Measurements from ENCODE around the gene CTCF. TPM values are rescaled to one million over a fixed set of nuclear protein-coding genes. Genes with fewer than 3 reads are reported as not detected.

Gene CTCF
- total RNA-seq, 1 donor from 2014 or later, result 31.3 TPM

DNA sequence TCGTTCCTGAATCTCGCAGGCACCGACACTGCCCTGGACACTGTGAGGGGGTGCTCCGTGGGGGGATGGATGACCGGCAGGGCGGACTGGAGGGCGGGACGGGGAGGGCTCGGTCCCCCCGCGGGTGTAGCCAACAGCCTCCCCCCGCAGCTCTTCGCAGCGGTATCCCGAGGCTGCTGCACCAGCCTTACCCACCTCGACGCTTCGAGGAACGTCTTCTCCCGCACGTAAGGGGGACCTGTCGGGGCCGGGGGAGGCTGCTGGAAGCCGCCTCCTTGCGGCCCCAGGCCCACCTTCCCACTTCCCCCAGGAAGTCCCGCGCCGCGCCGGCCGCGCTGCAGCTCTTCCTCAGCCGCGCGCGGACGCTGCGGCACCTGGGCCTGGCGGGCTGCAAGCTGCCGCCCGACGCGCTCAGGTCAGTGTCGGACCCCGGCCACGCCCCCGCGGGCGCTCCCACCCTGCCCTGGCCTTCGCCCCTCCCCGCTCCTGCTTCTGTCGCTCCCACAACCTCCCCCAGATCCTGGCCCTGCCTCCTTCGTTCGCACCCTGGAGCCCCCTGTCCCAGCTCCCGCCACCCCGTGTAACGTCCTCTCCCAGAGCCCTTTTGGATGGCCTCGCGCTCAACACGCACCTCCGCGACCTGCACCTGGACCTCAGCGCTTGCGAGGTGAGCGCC is 85.9 kb downstream of the CTCF start:
- no peaks in the 10 kb centered on the region for H3K9me3 ChIP-seq (ENCODE audit: control insufficient read depth in 3 of 3, low read length in 3 of 3)
- H3K4me1 ChIP-seq (ENCODE audit: control insufficient read depth in 3 of 3, insufficient read depth in 3 of 3, low read length in 3 of 3), result peaks cover 2 to 9% (median 4%) of the 10 kb centered on the region in 3 donors
- no peaks in the 10 kb centered on the region for H3K36me3 ChIP-seq (ENCODE audit: control insufficient read depth in 3 of 3, insufficient read depth in 3 of 3, low read length in 3 of 3)
- H3K27me3 ChIP-seq (ENCODE audit: control insufficient read depth in 3 of 3, insufficient read depth in 3 of 3, low read length in 3 of 3), result peaks cover 70 to 77% (median 77%) of the 10 kb centered on the region in 3 donors
- peak overlapping the region in 1 of 3 donors; percentile 13 for H3K4me3 ChIP-seq (ENCODE audit: low read length in 3 of 3)
- no peak overlapping the region for H3K27ac ChIP-seq (ENCODE audit: low read depth, low read length)
- H3K9ac ChIP-seq (ENCODE audit: low read depth in 1 of 3, low read length in 3 of 3), result no peak overlapping the region

DNA sequence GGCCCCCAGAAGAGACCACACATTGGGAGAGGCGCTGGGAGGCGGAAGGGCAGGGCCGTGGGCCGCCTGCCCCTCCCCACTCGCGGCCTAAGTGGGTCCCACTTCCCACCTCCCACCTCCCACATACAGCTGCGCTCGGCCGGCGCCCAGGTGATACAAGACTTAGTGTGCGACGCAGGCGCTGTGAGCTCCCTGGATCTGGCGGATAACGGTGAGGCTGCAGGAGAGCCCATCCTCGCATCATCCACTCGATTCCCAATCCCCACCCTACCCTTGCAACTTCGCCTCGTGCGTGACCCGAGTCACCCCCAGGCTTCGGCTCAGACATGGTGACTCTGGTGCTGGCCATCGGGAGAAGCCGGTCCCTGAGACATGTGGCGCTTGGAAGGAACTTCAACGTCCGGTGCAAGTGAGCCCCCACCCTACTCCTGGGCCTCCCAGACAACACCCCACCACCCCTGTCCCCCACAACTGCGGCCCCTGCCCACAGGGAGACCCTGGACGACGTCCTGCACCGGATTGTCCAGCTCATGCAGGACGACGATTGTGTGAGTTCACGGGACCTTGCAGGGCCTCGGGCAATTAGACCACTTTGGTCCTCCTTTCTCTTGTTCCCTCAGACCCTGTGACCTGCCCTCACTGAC is 86.6 kb downstream of the CTCF start:
- Histone ChIP-seq H3K4me3 (ENCODE audit: low read length in 3 of 3) (no peak overlapping the region), H3K9me3 (ENCODE audit: control insufficient read depth in 3 of 3, low read length in 3 of 3) (no peaks in the 10 kb centered on the region), H3K36me3 (ENCODE audit: control insufficient read depth in 3 of 3, insufficient read depth in 3 of 3, low read length in 3 of 3) (no peaks in the 10 kb centered on the region), H3K27ac (ENCODE audit: low read depth, low read length) (no peak overlapping the region), H3K9ac (ENCODE audit: low read depth in 1 of 3, low read length in 3 of 3) (no peak overlapping the region), H3K4me1 (ENCODE audit: control insufficient read depth in 3 of 3, insufficient read depth in 3 of 3, low read length in 3 of 3) (peaks cover 4 to 14% (median 6%) of the 10 kb centered on the region in 3 donors), H3K27me3 (ENCODE audit: control insufficient read depth in 3 of 3, insufficient read depth in 3 of 3, low read length in 3 of 3) (peaks cover 72 to 84% (median 83%) of the 10 kb centered on the region in 3 donors)

DNA sequence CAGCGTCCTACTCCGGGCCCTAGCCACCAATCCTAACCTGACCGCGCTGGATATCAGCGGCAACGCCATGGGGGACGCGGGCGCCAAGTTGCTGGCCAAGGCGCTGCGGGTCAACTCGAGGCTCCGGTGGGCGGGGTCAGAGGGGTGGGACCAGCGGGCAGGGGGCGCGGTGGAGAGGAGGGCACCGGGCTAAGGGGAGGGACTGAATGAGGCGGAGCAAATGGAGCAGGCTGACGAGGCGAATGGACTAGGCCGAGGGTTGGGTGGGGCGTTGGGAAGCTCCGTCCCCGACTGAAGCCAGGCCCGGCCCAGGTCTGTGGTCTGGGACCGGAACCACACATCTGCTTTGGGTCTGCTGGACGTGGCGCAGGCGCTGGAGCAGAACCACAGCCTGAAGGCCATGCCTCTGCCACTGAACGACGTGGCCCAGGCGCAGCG is 87.2 kb downstream of the CTCF start:
- no peak overlapping the region for H3K9ac ChIP-seq (ENCODE audit: low read depth in 1 of 3, low read length in 3 of 3)
- peaks cover 4 to 13% (median 6%) of the 10 kb centered on the region in 3 donors for H3K4me1 ChIP-seq (ENCODE audit: control insufficient read depth in 3 of 3, insufficient read depth in 3 of 3, low read length in 3 of 3)
- H3K36me3 ChIP-seq (ENCODE audit: control insufficient read depth in 3 of 3, insufficient read depth in 3 of 3, low read length in 3 of 3), result no peaks in the 10 kb centered on the region
- H3K4me3 ChIP-seq (ENCODE audit: low read length in 3 of 3), result no peak overlapping the region
- no peak overlapping the region for H3K27ac ChIP-seq (ENCODE audit: low read depth, low read length)
- H3K27me3 ChIP-seq (ENCODE audit: control insufficient read depth in 3 of 3, insufficient read depth in 3 of 3, low read length in 3 of 3), result peaks cover 77 to 90% (median 88%) of the 10 kb centered on the region in 3 donors
- no peaks in the 10 kb centered on the region for H3K9me3 ChIP-seq (ENCODE audit: control insufficient read depth in 3 of 3, low read length in 3 of 3)

DNA sequence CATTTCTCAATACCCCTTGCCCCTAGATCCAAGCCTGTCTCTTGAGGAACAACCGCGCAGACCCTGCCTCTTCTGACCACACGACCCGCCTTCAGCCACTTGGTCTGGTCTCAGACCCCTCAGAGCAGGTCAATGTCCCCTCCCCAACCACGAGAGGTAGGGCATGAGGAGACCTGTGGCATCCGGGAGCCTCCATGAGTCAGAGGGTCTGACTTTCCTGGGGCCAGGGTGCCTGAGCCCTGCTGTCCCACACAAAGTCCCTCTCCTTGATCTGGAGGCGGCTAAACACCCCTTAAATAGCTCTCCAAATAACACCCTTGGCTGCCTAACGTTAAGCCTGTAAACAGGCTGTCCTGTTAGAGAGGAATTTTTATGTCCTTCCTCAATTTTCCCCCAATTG is 87.7 kb downstream of the CTCF start:
- H3K9me3 ChIP-seq (ENCODE audit: control insufficient read depth in 3 of 3, low read length in 3 of 3), result no peaks in the 10 kb centered on the region
- H3K27ac ChIP-seq (ENCODE audit: low read depth, low read length), result no peak overlapping the region
- H3K4me1 ChIP-seq (ENCODE audit: control insufficient read depth in 3 of 3, insufficient read depth in 3 of 3, low read length in 3 of 3), result peaks cover 4 to 11% (median 6%) of the 10 kb centered on the region in 3 donors
- H3K27me3 ChIP-seq (ENCODE audit: control insufficient read depth in 3 of 3, insufficient read depth in 3 of 3, low read length in 3 of 3), result peaks cover 81 to 93% (median 90%) of the 10 kb centered on the region in 3 donors
- no peaks in the 10 kb centered on the region for H3K36me3 ChIP-seq (ENCODE audit: control insufficient read depth in 3 of 3, insufficient read depth in 3 of 3, low read length in 3 of 3)
- H3K4me3 ChIP-seq (ENCODE audit: low read length in 3 of 3), result no peak overlapping the region
- no peak overlapping the region for H3K9ac ChIP-seq (ENCODE audit: low read depth in 1 of 3, low read length in 3 of 3)

DNA sequence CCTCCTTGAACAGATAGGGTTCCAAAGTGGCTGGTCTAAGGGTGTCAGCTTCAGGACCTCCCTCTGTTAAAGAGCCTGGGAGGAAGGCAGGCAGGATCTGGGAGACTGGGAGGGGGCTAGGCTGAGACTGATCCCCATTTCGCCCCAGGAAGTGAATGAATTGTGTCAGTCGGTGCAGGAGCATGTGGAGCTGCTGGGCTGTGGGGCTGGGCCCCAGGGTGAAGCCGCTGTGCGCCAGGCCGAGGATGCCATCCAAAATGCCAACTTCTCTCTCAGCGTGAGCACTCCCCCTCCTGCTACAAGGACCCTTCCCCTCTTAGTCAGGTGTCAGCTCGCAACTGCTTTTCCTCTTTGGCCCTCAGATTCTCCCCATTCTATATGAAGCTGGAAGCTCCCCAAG is 88.7 kb downstream of the CTCF start:
- peaks cover 72 to 90% (median 90%) of the 10 kb centered on the region in 3 donors for H3K27me3 ChIP-seq (ENCODE audit: control insufficient read depth in 3 of 3, insufficient read depth in 3 of 3, low read length in 3 of 3)

DNA sequence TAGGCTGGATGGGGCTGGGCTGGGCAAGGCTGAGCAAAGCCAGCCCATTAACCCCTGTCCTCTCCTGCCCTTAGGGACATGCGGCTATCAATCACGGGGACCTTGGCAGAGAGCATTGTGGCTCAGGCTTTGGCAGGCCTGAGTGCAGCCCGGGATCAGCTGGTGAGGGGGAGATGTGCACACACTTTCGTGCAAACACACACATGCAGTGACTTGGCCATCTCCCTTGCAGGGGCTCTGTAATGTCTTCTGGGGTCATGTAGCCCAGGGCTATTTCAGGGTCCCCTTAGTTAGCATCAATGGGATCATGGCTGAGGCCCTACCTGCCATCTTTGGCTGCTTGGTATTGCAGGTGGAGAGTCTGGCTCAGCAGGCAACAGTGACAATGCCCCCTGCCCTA is 89.5 kb downstream of the CTCF start:
- Histone ChIP-seq H3K9ac (ENCODE audit: low read depth in 1 of 3, low read length in 3 of 3) (no peak overlapping the region), H3K36me3 (ENCODE audit: control insufficient read depth in 3 of 3, insufficient read depth in 3 of 3, low read length in 3 of 3) (no peaks in the 10 kb centered on the region), H3K27me3 (ENCODE audit: control insufficient read depth in 3 of 3, insufficient read depth in 3 of 3, low read length in 3 of 3) (peaks cover 64 to 84% (median 82%) of the 10 kb centered on the region in 3 donors), H3K4me3 (ENCODE audit: low read length in 3 of 3) (no peak overlapping the region), H3K27ac (ENCODE audit: low read depth, low read length) (no peak overlapping the region), H3K4me1 (ENCODE audit: control insufficient read depth in 3 of 3, insufficient read depth in 3 of 3, low read length in 3 of 3) (peaks cover 4 to 11% (median 6%) of the 10 kb centered on the region in 3 donors), H3K9me3 (ENCODE audit: control insufficient read depth in 3 of 3, low read length in 3 of 3) (no peaks in the 10 kb centered on the region)

More for the DNA sequence above, 88.7 kb downstream of the CTCF start:
- no peak overlapping the region for H3K4me3 ChIP-seq (ENCODE audit: low read length in 3 of 3)
- H3K36me3 ChIP-seq (ENCODE audit: control insufficient read depth in 3 of 3, insufficient read depth in 3 of 3, low read length in 3 of 3), result no peaks in the 10 kb centered on the region
- no peak overlapping the region for H3K27ac ChIP-seq (ENCODE audit: low read depth, low read length)
- H3K4me1 ChIP-seq (ENCODE audit: control insufficient read depth in 3 of 3, insufficient read depth in 3 of 3, low read length in 3 of 3), result peaks cover 4 to 11% (median 6%) of the 10 kb centered on the region in 3 donors
- H3K9me3 ChIP-seq (ENCODE audit: control insufficient read depth in 3 of 3, low read length in 3 of 3), result no peaks in the 10 kb centered on the region
- no peak overlapping the region for H3K9ac ChIP-seq (ENCODE audit: low read depth in 1 of 3, low read length in 3 of 3)

DNA sequence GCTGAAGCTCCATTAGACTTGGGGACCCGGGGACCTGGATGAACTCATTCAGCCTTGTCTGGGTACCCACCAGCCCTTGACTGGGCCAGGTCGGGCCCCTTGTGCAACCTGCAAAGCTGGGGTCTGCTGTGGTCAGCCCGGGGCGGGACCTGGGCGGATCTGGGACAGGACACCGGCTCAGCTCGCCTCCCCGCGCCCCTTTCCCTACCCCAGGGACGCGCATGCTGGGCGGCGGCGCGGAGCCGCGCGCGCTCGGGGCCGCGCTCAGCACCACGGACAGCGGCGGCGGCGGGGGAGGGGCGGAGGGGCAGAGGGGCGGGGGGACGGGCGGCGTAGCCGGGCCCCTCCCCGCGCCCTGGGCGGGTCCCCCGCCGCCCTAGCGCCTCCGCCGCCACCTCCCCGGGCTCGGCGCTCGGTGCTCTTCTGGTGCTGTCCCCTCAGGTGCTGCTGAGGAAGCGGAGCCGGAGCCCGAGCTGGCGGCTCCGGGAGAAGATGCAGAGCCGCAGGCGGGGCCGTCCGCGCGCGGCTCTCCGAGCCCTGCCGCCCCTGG is 90.3 kb downstream of the CTCF start:
- H3K36me3 ChIP-seq (ENCODE audit: control insufficient read depth in 3 of 3, insufficient read depth in 3 of 3, low read length in 3 of 3), result peaks cover 2 to 3% (median 3%) of the 10 kb centered on the region in 3 donors
- H3K9me3 ChIP-seq (ENCODE audit: control insufficient read depth in 3 of 3, low read length in 3 of 3), result no peaks in the 10 kb centered on the region
- H3K27ac ChIP-seq (ENCODE audit: low read depth, low read length), result no peak overlapping the region
- H3K4me1 ChIP-seq (ENCODE audit: control insufficient read depth in 3 of 3, insufficient read depth in 3 of 3, low read length in 3 of 3), result peaks cover 4 to 11% (median 6%) of the 10 kb centered on the region in 3 donors
- peaks cover 57 to 77% (median 75%) of the 10 kb centered on the region in 3 donors for H3K27me3 ChIP-seq (ENCODE audit: control insufficient read depth in 3 of 3, insufficient read depth in 3 of 3, low read length in 3 of 3)
- no peak overlapping the region for H3K4me3 ChIP-seq (ENCODE audit: low read length in 3 of 3)
- H3K9ac ChIP-seq (ENCODE audit: low read depth in 1 of 3, low read length in 3 of 3), result no peak overlapping the region

DNA sequence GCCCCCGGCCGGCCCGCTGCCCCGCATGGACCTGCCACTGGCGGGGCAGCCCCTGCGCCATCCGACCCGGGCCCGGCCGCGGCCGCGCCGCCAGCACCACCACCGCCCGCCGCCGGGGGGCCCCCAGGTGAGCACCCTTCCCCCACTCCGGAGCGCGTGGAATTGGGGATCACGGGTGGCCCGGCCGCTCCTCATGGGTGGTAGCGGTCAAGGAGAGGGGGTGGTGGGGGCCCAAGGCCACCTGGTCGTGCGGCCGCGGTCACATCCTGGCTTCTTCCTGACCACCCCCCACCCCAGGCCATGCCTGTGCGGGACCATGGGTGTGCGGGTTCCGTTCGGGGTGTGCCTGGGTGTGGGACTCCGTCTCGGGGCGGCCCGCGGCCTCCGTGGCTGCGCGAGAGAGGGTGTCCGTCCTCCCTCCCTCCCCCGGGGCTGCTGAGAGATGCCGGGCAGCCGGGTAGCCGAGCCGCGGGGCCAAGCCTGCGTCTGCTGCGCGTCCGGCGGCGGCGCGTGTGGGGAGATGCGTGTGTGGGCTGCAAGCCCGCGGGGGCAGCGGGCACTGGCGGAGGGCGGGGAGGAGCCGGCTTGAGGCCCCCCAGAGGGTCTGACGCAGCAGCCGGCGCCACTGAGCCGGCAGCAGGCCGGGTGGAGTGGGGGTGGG is 90.9 kb downstream of the CTCF start:
- Histone ChIP-seq H3K9me3 (ENCODE audit: control insufficient read depth in 3 of 3, low read length in 3 of 3) (no peaks in the 10 kb centered on the region), H3K36me3 (ENCODE audit: control insufficient read depth in 3 of 3, insufficient read depth in 3 of 3, low read length in 3 of 3) (peaks cover 7 to 8% (median 7%) of the 10 kb centered on the region in 3 donors), H3K27ac (ENCODE audit: low read depth, low read length) (no peak overlapping the region), H3K9ac (ENCODE audit: low read depth in 1 of 3, low read length in 3 of 3) (no peak overlapping the region), H3K27me3 (ENCODE audit: control insufficient read depth in 3 of 3, insufficient read depth in 3 of 3, low read length in 3 of 3) (peaks cover 52 to 71% (median 69%) of the 10 kb centered on the region in 3 donors), H3K4me1 (ENCODE audit: control insufficient read depth in 3 of 3, insufficient read depth in 3 of 3, low read length in 3 of 3) (peaks cover 4 to 9% (median 6%) of the 10 kb centered on the region in 3 donors), H3K4me3 (ENCODE audit: low read length in 3 of 3) (peak overlapping the region in 2 of 3 donors; percentile 32 to 52)

DNA sequence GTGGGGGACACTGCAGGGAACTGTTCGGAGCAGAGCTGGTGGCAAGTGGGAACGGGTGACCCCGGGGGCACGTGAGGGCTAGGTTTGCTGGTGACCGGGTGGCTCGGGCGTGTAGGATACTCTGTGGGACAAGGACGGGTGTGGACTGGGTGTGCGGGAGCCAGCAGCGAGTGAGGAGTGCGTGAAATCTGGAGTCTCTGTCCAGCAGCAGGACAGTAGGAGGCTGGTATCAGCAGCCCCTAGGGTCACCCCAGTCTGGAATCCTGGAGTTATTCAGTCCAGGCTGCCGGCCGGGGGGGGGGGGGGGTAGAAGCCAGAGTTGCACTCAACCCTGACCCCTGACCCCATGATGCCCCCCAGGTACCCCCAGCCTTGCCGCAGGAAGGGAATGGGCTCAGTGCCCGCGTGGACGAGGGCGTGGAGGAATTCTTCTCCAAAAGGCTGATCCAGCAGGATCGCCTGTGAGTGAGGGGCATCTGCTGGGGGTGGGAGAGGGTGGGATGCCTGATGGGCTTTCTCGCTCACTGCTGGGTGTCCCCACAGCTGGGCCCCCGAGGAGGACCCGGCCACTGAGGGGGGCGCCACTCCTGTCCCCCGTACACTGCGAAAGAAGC is 91.6 kb downstream of the CTCF start:
- no peaks in the 10 kb centered on the region for H3K9me3 ChIP-seq (ENCODE audit: control insufficient read depth in 3 of 3, low read length in 3 of 3)
- H3K4me3 ChIP-seq (ENCODE audit: low read length in 3 of 3), result no peak overlapping the region
- peaks cover 7 to 12% (median 9%) of the 10 kb centered on the region in 3 donors for H3K36me3 ChIP-seq (ENCODE audit: control insufficient read depth in 3 of 3, insufficient read depth in 3 of 3, low read length in 3 of 3)
- H3K27ac ChIP-seq (ENCODE audit: low read depth, low read length), result no peak overlapping the region
- H3K9ac ChIP-seq (ENCODE audit: low read depth in 1 of 3, low read length in 3 of 3), result no peak overlapping the region
- peaks cover 9 to 11% (median 10%) of the 10 kb centered on the region in 3 donors for H3K4me1 ChIP-seq (ENCODE audit: control insufficient read depth in 3 of 3, insufficient read depth in 3 of 3, low read length in 3 of 3)
- H3K27me3 ChIP-seq (ENCODE audit: control insufficient read depth in 3 of 3, insufficient read depth in 3 of 3, low read length in 3 of 3), result peaks cover 45 to 64% (median 63%) of the 10 kb centered on the region in 3 donors
